ENCODE data around the gene TRHDE. TPM values are rescaled to one million over a fixed set of nuclear protein-coding genes. Genes with fewer than 3 reads are reported as not detected.

The TRHDE gene
- total RNA-seq, 1 donor from 2014 or later = 0.87 TPM

GRCh38 chr12:72574138-72574537 is 302.0 kb downstream of the TRHDE start:
- H3K4me1 Mint-ChIP-seq (ENCODE audit: low read depth) = peaks cover 2% of the 10 kb centered on the region
- H3K9me3 Mint-ChIP-seq (ENCODE audit: low read depth) = no peaks in the 10 kb centered on the region
- H3K4me3 Mint-ChIP-seq (ENCODE audit: unreplicated experiment) = no peak overlapping the region
- no peak for DNase-seq (ENCODE audit: low spot score)
- H3K27me3 Mint-ChIP-seq (ENCODE audit: low read depth) = no peaks in the 10 kb centered on the region
- H3K36me3 Mint-ChIP-seq (ENCODE audit: low read depth) = no peaks in the 10 kb centered on the region
- TF ChIP-seq CTCF (IDR thresholded peaks at IDR 0.05) = no peak
- no peak overlapping the region for H3K27ac Mint-ChIP-seq (ENCODE audit: unreplicated experiment)

GRCh38 chr12:72578327-72578726 is 306.2 kb downstream of the TRHDE start:
- H3K4me3 Mint-ChIP-seq (ENCODE audit: unreplicated experiment) = no peak overlapping the region
- H3K36me3 Mint-ChIP-seq (ENCODE audit: low read depth) = no peaks in the 10 kb centered on the region
- H3K4me1 Mint-ChIP-seq (ENCODE audit: low read depth) = peaks cover 2% of the 10 kb centered on the region
- H3K9me3 Mint-ChIP-seq (ENCODE audit: low read depth) = no peaks in the 10 kb centered on the region
- H3K27me3 Mint-ChIP-seq (ENCODE audit: low read depth) = no peaks in the 10 kb centered on the region
- no peak for DNase-seq (ENCODE audit: low spot score)
- H3K27ac Mint-ChIP-seq (ENCODE audit: unreplicated experiment) = no peak overlapping the region
- no peak for TF ChIP-seq CTCF (IDR thresholded peaks at IDR 0.05)

GRCh38 chr12:72586456-72586855 is 314.3 kb downstream of the TRHDE start:
- no peaks in the 10 kb centered on the region for H3K36me3 Mint-ChIP-seq (ENCODE audit: low read depth)
- no peak overlapping the region for H3K27ac Mint-ChIP-seq (ENCODE audit: unreplicated experiment)
- H3K9me3 Mint-ChIP-seq (ENCODE audit: low read depth) = peaks cover 8% of the 10 kb centered on the region
- H3K4me1 Mint-ChIP-seq (ENCODE audit: low read depth) = no peaks in the 10 kb centered on the region
- no peak overlapping the region for H3K4me3 Mint-ChIP-seq (ENCODE audit: unreplicated experiment)
- no peak for DNase-seq (ENCODE audit: low spot score)
- no peak for TF ChIP-seq CTCF (IDR thresholded peaks at IDR 0.05)
- no peaks in the 10 kb centered on the region for H3K27me3 Mint-ChIP-seq (ENCODE audit: low read depth)

GRCh38 chr12:72602581-72602980 is 330.4 kb downstream of the TRHDE start:
- no peaks in the 10 kb centered on the region for H3K27me3 Mint-ChIP-seq (ENCODE audit: low read depth)
- H3K27ac Mint-ChIP-seq (ENCODE audit: unreplicated experiment) = no peak overlapping the region
- H3K4me1 Mint-ChIP-seq (ENCODE audit: low read depth) = no peaks in the 10 kb centered on the region
- no peaks in the 10 kb centered on the region for H3K36me3 Mint-ChIP-seq (ENCODE audit: low read depth)
- TF ChIP-seq CTCF (IDR thresholded peaks at IDR 0.05) = no peak
- DNase-seq (ENCODE audit: low spot score) = no peak
- H3K4me3 Mint-ChIP-seq (ENCODE audit: unreplicated experiment) = no peak overlapping the region
- H3K9me3 Mint-ChIP-seq (ENCODE audit: low read depth) = peaks cover 27% of the 10 kb centered on the region

- Mint-ChIP-seq H3K27me3 (ENCODE audit: low read depth) (no peaks in the 10 kb centered on the region), H3K9me3 (ENCODE audit: low read depth) (peaks cover 5% of the 10 kb centered on the region), H3K4me1 (ENCODE audit: low read depth) (no peaks in the 10 kb centered on the region), H3K27ac (ENCODE audit: unreplicated experiment) (no peak overlapping the region), H3K36me3 (ENCODE audit: low read depth) (no peaks in the 10 kb centered on the region), H3K4me3 (ENCODE audit: unreplicated experiment) (no peak overlapping the region)
- no peak for DNase-seq (ENCODE audit: low spot score)
- no peak for TF ChIP-seq CTCF (IDR thresholded peaks at IDR 0.05)
These were observed 333.8 kb downstream of the TRHDE start for GRCh38 chr12:72605975-72606374.

Data from chondrocyte (in vitro differentiated cells).